Testis (tissue), 2 donors: ENCODE data around the gene CORO2B.

ENCODE experiments used
- CTCF ChIP-seq, 3 experiments: fragments of 450-650 bp in 2 of 3; fragments of 200-600 bp in 1 of 3; sonication (generic) in 1 of 3; IDR thresholded peaks; one replicate each; pipeline ENCODE4 v1.5.1; 2016 to 2019; ENCODE audit warnings: antibody characterized with exemption in 3 of 3, mild to moderate bottlenecking in 2 of 3, moderate library complexity in 1 of 3
- POLR2A ChIP-seq: fragments of 450-650 bp; IDR thresholded peaks from one replicate; pipeline ENCODE4 v1.6.1; 2017; ENCODE audit warnings: antibody characterized with exemption, mild to moderate bottlenecking, moderate library complexity

- TF ChIP-seq POLR2A (no peak), CTCF (IDR thresholded peaks at IDR 0.05) (no peak)
Measured at GRCh38 chr15:68589783-68590710, 11.3 kb downstream of the CORO2B start.
